ENCODE measurements around the gene LALBA.

GRCh38 chr12:48557919-48558318 lies 11.9 kb downstream of the LALBA start:
- TF ChIP-seq CTCF (IDR thresholded peaks at IDR 0.05): no peak
- TF ChIP-seq POLR2AphosphoS5 (IDR thresholded peaks at IDR 0.05; ENCODE audit: low read depth, low read length): no peak
